NCI-H82 (cell line): ENCODE data around the gene PPP1R27.

ENCODE experiments used
- DNase-seq: peaks from one replicate; lab custom pipeline; 2025; lab: John Stamatoyannopoulos, UW

The PPP1R27 gene

DNA sequence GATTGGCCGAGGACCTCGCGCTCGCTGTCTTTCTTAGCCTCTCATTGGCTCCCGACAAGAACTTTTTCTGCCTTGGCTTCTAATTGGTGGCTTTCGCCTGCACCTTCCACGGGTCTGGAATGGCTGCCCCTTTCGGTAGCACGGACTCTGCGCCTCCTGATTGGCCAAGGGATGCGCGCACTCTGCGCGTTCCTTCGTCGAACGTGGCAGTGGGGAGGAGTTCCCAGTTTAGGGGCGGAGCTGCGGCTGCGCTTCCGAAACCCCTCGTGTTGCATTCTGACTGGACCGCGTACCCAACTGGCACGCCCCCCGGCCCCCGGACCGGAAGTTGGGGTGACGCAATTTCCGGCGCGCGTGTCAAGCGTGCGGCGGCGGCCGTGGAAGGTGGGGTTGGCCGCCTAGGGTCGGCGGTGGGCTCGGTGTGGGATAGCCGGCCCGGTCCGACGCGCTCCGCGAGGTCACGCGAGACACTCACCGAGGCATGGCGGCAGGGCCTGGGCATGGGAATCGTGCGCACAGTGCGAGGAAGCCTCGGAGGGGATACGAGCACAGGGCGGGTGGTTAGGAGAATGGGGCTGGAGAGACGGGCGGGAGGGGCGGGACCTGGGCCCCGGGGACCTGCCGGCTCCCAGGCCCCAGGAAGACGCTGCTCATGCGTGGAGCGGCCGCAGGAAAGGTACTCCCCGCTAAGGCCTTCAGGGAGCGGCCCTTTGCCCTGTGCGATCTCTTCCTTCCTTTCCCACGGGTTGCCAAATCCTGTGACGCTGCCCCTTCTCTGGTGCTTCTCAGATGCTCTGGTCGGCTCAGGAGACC lies 26.1 kb upstream of the PPP1R27 start:
- DNase-seq, result peak; percentile 100

DNA sequence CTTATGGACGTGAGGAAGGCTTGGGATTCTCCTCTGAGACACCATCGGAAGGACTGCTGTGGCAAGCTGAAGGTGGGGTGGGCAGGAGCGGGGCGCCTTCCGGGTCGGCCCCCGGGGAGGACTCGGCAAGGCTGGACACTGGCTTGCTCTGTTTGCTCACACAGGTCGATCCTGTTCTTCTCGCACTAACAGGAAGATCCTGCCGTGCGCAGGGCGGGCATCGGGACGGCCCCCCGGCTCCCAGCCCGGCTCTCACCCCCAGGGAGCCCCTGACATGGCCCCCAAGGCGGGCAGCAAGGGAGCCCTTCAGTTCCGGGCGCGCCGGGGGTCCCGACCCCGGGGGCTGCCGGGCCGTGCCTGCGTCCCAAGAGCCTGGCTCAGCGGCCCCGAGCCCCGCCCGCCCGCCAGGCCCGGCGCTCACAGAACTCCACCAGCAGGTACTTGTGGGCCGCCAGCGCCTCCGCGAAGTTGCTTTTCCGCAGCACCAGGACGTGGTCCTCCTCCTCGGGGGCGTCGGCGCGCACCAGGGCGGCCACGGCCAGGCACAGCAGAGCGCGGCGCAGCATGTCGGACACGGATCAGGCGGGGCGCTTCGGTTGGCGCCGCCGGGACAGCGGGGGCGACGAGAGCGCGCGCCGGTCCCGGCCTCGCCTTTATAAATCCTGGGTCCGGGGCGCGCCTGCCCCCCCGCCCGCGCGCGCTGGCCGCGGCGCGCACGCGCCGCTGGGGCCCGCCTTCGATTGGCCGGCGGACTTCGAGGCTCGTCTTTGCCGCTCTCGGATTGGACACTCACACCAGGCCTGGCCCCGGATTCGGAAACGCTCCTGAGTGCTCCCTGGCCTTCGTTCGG lies 25.3 kb upstream of the PPP1R27 start, which contains the start of gene P4HB:
TSS of gene P4HB (minus strand) at position 630 of the 850 bp plus-strand sequence. CDS start at position 566, 64 bp downstream.
- DNase-seq, result no peak

DNA sequence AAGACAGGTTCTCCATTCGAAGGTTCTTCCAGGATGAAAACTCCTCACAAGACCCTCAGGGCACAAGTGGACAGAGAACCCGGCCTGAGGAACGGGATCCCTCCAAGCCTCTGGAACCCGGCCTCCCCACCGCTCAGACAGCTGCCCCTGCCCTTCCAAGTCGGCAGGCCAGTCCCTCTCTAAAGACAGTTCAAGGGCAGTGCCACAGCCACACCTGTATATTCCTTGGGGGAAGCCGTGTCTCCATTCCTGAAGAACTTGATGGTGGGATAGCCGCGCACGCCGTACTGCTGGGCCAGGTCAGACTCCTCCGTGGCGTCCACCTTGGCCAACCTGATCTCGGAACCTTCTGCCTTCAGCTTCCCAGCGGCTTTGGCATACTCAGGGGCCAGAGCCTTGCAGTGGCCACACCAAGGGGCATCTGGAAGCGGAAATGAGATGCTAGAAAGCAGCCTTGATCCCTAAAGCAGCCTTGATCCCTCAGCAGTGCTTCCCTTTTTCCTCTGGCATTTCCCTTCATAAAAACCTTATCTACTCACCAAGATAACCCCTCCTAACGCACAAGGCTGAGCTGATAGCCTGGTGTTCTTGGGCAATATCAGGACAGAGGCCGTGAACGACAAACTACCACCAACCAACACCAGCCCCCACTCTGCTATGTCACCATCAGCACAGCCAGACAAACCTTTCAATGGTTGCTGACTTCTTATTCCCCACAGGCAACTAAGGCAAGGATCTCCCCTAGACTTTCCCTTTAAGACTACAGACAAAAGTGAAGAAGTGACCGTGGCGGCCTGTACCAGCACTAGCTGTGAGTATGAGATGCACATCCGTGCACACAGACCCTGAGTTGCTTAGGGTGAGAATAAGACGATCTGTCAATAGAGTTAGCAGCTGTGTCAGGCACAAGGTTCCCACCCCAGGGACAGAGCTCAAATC lies 24.4 kb upstream of the PPP1R27 start:
- peak; percentile 37 for DNase-seq

DNA sequence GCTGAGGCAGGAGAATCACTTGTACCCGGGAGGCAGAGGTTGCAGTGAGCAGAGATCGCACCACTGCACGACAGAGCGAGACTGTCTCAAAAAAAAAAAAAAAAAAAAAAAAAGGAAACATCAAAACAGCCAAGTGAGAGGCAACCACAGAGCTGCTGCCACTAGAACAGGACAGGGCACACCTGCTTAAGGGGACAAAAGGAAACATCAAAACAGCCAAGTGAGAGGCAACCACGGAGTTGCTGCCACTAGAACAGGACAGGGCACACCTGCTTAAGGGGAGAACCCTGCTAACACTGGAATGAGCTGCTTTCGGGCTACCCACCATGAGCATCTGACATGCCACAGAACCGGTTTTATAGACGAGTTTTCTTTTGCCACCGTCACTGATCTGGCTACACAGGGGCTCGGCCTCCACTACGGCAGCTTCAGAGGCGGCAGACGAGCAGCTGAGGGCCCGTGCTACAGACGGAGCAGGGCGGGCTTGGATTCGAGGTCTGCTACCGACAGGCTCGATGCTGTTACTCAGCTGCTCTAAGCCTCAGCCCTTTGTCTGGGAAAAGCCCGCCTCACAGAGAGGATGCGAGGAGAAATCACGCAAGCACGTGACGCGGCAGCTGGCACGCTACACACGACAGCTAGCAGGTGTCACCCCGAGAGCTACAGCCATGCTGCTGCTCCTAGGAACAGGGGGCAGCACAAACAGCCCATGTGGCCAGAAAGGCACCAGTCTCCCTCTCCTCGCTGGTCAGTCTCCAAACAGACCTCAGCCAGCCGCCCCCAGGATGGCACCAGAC lies 23.5 kb upstream of the PPP1R27 start:
- DNase-seq, result no peak

DNA sequence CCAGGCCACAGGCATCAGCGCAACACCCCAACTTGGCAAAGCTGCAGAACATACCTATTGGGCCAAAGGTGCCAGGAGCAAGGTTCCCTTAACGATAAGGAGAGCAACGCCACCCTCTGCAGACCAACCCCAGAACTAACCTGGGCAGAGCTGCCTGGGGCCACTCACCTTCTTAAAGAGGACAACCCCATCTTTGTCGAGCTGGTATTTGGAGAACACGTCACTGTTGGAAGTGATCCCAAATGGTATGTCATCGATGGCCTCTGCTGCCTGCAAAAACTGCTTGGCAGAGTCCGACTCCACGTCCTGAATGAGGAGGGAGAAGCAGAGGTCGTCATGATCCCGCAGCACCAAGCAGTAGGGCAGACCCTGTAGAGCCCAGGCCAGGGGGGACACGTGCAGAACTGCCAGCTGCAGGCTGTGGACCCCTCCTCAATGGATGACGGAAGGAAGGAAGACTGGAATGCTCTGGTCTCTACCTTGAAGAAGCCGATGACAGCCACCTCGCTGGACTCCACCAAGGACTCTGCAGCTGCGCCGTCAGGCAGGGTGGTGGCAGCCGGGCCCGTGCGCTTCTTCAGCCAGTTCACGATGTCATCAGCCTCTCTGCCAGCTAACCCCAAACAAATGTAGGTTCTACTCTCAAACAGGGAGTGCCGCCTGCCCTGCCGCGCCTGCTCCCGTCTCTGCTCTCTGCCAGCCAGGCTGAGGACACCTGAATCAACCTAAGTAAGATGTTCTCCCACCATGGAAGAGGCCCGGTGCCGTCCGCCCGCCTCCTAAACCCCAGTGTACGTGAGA lies 20.3 kb upstream of the PPP1R27 start:
- no peak for DNase-seq

DNA sequence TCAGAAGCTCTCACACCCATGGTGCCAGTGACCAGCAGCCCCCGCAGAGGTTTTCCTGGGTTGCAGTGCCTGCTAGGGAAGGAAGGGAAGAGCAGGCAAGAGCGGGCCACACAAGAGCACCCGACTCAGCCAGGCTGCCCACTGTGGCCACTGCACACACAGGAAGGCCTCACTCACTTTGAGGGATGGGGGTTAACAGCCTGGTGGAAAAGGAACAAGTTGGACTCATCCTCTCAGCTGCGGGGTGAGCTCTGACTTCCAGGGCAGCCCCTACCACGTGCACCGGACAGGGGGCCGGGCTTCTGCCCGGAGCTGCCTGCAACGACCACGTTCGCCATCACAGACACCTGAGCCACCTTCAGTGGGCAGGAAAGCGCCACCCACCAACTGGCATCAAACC lies 17.4 kb upstream of the PPP1R27 start:
- DNase-seq, result no peak

DNA sequence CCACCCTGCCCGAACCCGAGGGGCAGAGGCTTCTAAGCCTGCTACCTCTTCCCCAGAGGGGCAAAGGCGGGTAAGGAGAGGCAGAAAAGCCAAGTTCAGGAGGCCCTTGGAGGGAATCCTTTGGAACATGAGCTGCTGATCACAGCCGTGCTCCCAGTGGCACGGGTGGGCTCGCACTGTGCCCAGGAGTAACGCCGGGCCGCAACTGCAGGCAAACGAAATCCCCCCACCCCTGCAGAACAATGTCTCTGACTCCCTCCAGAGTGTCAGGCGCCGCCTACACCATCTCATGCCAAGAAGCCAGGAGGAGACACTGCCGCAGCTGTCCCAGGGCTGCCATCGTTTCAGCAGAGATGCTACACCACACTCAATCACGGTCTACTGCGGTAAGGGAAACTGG lies 16.6 kb upstream of the PPP1R27 start:
- DNase-seq, result no peak

DNA sequence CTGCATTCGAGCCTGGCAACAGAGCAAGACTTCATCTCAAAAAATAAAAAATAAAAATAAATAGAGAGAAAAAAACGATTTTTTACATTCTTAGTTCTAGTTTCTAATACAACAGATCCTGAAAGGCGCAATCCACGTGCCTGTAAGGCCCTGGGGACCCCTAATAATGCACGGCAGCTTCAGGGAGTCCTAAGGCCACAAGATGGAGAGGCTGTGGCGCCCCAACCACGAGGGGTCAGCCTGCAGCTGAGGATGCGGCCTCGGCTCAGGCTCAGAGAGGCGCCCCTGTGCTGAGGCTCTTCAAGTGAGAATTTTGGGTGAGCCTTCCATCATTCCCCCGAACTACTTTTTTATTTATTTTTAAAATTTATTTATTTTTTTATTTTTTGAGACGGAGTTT lies 14.6 kb upstream of the PPP1R27 start:
- no peak for DNase-seq

DNA sequence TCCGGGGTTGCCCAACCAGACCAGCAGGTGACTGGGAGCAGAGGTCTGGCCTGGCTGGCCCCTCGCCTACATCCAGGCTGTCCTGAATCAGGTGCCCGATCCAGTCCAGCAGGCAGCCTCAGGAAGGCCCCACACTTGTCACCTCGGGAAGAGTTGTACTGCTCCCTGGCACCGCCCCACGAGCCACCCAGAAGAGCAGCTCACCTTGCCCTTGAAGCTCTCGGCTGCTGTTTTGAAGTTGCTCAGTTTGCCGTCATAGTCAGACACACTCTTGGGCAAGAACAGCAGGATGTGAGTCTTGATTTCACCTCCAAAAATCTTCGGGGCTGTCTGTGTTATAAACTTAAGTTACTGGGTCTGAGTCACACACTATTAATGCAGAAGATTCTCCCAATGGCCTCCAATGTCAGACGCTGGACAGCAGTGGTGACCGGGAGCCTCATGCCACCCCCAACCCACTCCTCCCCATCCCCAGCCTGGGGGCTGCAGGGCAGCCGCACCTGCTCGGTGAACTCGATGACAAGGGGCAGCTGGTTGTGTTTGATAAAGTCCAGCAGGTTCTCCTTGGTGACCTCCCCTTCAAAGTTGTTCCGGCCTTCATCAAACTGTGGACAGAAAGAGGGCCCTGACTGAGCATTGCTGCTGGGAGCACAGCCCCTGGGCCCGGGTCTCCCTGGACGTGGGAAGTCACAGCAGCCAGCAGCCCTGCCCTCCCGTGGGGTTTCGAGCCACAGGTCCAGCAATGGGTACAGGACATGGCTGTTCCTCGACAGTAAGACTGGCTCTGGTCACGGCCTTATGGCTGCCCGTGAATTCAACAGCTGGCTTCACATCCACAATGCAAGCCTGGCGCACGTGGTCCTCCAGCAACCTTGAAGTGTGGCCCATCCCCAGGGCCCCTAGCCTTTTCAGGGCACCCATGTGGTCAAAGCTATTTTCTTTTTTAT lies 12.2 kb upstream of the PPP1R27 start:
- DNase-seq, result no peak

DNA sequence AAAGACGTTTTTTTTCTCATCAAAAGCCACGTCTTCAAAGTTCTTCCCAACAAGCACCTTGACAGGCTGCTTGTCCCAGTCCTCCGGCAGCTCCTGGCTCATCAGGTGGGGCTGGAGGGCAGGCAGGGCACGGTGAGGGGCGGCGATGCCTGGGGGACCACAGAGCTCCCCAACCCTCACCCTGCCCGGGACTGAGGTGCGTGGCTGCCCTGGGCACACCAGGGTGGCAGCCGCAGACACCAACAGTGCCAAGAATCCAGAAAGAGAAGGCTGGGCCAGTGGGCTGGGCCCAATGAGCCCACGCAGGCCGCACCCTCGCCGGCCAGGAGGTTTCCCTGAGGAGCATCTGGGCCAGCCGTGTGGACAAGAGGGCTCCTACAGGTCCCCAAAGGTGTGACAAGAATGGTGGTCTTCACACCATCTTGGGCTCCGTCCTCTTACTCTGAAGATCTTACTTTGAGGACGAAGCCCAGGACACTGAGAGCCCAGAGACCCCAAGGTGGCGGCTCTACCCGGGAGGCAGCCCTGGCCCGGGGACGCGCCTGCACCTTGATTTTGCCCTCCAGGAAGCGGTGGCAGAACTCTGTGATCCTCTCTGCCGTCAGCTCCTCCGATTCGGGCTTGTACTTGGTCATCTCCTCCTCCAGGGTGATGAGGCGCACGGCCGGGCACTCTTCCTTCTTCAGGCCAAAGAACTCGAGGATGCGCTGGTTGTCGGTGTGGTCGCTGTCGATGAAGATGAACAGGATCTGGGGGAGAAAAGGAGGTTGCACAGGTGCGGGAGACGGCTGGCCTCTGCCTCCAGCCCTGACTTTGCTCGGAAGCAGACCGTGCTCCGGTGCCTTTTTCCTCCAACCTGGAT lies 11.3 kb upstream of the PPP1R27 start:
- DNase-seq, result no peak

DNA sequence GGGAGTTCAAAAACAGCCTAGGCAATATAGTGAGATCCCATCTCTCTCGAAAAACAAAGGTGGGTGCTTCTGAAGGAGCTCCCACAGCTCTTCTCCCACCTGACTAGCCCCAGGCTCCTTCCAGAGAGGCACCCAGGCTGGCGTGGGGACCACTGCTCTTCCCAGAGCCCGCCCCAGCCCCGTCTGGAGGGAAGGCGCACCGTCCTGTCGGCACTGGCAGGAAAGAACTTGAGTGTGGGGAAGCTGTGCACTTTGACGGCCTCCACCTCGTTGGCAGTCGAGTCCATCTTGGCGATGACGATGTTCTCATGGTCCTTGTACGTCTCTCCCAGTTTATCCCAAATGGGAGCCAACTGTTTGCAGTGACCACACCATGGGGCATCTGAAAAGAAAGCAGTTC lies 10.5 kb upstream of the PPP1R27 start:
- no peak for DNase-seq

DNA sequence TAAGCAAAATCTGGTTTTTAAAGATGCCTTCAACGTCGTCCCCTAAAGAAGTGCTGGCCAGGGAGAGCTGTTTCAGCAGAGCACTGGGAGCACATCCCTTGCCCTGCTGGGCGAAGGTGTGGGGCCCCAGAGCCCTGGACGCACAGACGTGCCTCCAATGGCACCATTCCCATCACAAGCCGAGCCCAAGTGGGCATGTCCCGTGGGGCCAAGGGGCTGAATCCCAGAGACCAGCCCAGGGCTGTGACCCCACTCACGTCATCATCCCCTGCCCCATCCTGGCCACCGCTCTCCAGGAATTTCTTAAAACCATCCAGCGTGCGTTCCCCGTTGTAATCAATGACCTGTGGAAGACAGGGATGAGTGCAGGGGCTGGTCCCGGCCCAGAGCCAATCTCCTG lies 10.0 kb upstream of the PPP1R27 start:
- no peak for DNase-seq

DNA sequence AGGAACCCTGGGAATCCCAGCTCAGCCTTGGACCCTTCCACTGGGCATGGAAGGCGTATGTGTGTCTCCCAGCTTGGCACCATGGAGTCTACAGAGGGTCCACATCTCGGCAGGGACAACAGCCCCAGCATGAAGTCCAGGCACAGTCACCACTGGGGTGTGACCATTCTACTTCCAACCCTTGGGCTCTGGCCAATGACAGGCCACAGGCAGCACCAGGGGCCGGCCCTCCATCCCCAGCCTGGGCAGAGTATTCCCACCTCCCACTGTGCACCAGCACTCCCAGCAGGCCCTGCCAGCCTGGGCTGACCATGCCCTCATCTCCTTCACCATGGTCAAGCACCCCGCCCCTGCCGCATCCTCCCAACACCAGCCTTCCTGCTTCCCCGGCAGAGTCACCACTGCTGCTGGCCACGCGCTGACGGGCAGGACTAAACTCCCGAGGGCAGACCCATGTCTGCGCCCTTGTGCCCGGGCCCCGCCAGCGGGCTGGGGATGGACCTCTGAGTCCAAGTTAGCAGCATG lies 9.5 kb upstream of the PPP1R27 start:
- no peak for DNase-seq

DNA sequence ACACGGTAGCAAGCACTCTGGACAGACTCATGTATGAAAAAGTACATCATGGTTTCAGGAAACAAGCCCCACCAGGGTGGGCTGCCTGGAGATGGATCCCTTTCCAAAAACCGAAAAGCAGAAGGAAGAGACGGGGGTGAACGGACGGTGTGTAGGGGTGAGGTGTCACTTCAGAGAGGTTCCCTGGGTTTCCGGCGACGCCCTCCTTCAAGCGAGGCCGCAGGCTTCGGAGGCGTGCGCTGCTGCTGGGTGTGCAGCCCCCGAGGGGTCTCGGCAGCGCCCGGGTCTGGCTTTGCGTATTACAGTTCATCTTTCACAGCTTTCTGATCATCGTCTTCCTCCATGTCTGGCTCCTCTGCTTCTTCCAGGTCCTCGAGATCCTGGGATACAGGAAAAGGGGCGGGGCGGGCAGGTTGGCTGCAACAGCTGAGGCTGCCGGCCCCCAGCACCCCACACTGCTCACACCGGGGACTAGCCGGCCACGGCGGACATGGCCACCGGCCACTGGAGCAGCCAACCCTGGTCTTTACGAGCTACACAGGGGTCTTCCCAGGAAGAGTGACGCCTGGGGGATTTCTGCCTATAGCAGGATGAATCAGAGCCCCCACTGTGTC lies 9.0 kb upstream of the PPP1R27 start:
- DNase-seq, result no peak

DNA sequence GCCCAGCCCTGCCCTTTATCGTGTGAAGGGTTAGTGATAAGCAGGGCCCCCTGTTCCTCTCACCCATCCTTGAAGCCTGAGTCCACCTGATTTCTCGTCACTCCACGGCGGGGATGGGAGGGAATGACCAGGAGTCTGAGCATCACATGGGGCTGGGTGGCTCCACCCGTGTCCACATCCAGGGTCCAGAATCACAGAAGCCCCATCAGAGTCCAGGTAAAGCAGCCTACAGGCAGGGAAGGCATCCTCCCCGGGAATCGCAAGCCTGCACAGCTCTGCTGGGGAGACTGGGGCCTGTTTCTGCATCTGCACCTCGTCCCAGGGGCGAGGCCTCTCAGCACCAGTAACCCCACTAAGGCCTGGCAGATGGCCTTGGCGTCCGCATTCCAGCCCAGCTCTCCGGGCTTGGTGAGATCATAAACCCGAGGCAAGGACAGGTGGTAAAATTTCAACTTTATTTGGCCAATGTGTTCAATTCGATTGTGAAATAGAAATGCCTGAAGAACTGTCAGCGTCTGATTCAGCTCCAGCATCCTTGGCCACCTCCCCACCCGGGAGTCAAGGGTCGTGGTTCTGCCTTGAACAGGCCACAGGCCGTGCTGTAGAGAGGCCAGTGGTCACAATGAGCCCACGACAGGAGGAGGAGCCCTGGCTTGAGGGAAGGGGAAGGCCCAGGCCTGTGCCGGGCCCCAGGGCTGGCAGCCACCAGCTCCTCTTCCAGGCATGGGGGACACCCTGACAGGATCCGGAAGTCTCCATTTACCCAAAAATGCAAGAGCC lies 8.1 kb upstream of the PPP1R27 start:
- DNase-seq, result no peak

DNA sequence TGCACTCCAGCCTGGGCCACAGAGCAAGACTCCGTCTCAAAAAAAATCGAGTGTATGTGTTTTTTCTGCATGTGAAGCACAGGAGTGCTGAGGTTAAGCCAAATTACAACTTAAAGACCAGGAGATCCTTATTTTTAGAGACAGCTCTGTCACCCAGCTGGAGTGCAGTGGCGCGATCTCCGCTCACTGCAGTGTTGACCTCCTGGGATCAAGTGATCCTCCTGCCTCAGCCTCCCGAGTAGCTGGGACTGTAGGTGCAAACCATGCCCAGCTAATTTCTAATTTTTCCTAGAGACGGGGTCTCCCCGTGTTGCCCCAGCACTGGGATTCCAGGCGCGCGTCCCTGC lies 7.5 kb upstream of the PPP1R27 start:
- no peak for DNase-seq

DNA sequence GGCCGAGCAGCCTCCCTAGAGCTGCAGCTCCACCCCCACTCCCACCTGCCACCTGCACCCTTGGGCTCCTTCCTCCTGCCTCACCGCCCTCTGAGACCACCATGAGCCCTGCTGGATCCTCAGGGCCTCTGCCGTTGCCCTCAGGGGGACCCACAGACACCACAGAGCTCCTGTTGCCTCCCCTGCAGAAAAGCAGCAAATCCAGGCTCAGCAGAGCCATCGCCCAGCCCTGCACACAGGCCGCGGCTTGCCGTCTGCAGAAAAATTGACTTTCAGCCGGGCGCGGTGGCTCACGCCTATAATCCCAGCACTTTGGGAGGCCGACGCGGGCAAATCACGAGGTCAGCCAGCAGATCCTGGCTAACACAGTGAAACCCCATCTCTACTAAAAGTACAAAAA lies 7.0 kb upstream of the PPP1R27 start:
- DNase-seq, result no peak
